ENCODE results near the gene SDF2L1.
"Not testable (repeated sequence)": the region's sequence is repeated elsewhere in the genome, so short reads cannot be mapped to it uniquely, and the experiment has no call there.

Gene SDF2L1

GRCh38 chr22:21641789-21642583, at the start of gene SDF2L1:
Gene SDF2L1 (plus strand): TSS chr22:21642302. CDS start chr22:21642337, 35 bp downstream.
- Histone ChIP-seq H3K9ac (ENCODE audit: low read depth, low read length) (peak within 1 kb of the TSS; percentile 60), H3K4me1 (ENCODE audit: control insufficient read depth, insufficient read depth, low read length) (peaks cover 10% of the 10 kb centered on the region), H3K9me3 (ENCODE audit: control insufficient read depth, insufficient read depth, low read length) (no peaks in the 10 kb centered on the region), H3K27me3 (ENCODE audit: control insufficient read depth, insufficient read depth, low read length) (peaks cover 8% of the 10 kb centered on the region), H3K4me3 (ENCODE audit: low read depth, low read length) (peak within 1 kb of the TSS; percentile 78), H3K36me3 (ENCODE audit: control insufficient read depth, insufficient read depth, low read length) (peaks cover 10% of the 10 kb centered on the region)

- peaks cover 29% of the 10 kb centered on the region for H3K36me3 ChIP-seq (ENCODE audit: control insufficient read depth, insufficient read depth, low read length)
- no peak overlapping the region for H3K9ac ChIP-seq (ENCODE audit: low read depth, low read length)
- no peaks in the 10 kb centered on the region for H3K9me3 ChIP-seq (ENCODE audit: control insufficient read depth, insufficient read depth, low read length)
- H3K4me3 ChIP-seq (ENCODE audit: low read depth, low read length), result no peak overlapping the region
- peaks cover 8% of the 10 kb centered on the region for H3K4me1 ChIP-seq (ENCODE audit: control insufficient read depth, insufficient read depth, low read length)
- H3K27me3 ChIP-seq (ENCODE audit: control insufficient read depth, insufficient read depth, low read length), result no peaks in the 10 kb centered on the region
Observed at GRCh38 chr22:21592422-21592821, 49.7 kb upstream of the SDF2L1 start.

- H3K9me3 ChIP-seq (ENCODE audit: control insufficient read depth, insufficient read depth, low read length), result no peaks in the 10 kb centered on the region
- H3K9ac ChIP-seq (ENCODE audit: low read depth, low read length), result no peak overlapping the region
- peaks cover 27% of the 10 kb centered on the region for H3K36me3 ChIP-seq (ENCODE audit: control insufficient read depth, insufficient read depth, low read length)
- no peak overlapping the region for H3K4me3 ChIP-seq (ENCODE audit: low read depth, low read length)
- H3K4me1 ChIP-seq (ENCODE audit: control insufficient read depth, insufficient read depth, low read length), result peaks cover 6% of the 10 kb centered on the region
- H3K27me3 ChIP-seq (ENCODE audit: control insufficient read depth, insufficient read depth, low read length), result no peaks in the 10 kb centered on the region
Observed at GRCh38 chr22:21593406-21594232, 48.5 kb upstream of the SDF2L1 start.

- no peaks in the 10 kb centered on the region for H3K4me1 ChIP-seq (ENCODE audit: control insufficient read depth, insufficient read depth, low read length)
- no peaks in the 10 kb centered on the region for H3K9me3 ChIP-seq (ENCODE audit: control insufficient read depth, insufficient read depth, low read length)
- H3K27me3 ChIP-seq (ENCODE audit: control insufficient read depth, insufficient read depth, low read length), result no peaks in the 10 kb centered on the region
- peaks cover 27% of the 10 kb centered on the region for H3K36me3 ChIP-seq (ENCODE audit: control insufficient read depth, insufficient read depth, low read length)
- H3K4me3 ChIP-seq (ENCODE audit: low read depth, low read length), result no peak overlapping the region
- no peak overlapping the region for H3K9ac ChIP-seq (ENCODE audit: low read depth, low read length)
Observed at GRCh38 chr22:21594865-21595452, 47.1 kb upstream of the SDF2L1 start.

- H3K4me3 ChIP-seq (ENCODE audit: low read depth, low read length); H3K9me3 ChIP-seq (ENCODE audit: control insufficient read depth, insufficient read depth, low read length); H3K27me3 ChIP-seq (ENCODE audit: control insufficient read depth, insufficient read depth, low read length); H3K4me1 ChIP-seq (ENCODE audit: control insufficient read depth, insufficient read depth, low read length); H3K9ac ChIP-seq (ENCODE audit: low read depth, low read length): not testable (repeated sequence)
- peaks cover 27% of the 10 kb centered on the region for H3K36me3 ChIP-seq (ENCODE audit: control insufficient read depth, insufficient read depth, low read length)
Observed at GRCh38 chr22:21596356-21597135, 45.6 kb upstream of the SDF2L1 start.

- H3K27me3 ChIP-seq (ENCODE audit: control insufficient read depth, insufficient read depth, low read length), result no peaks in the 10 kb centered on the region
- H3K4me3 ChIP-seq (ENCODE audit: low read depth, low read length), result no peak overlapping the region
- no peaks in the 10 kb centered on the region for H3K4me1 ChIP-seq (ENCODE audit: control insufficient read depth, insufficient read depth, low read length)
- H3K9ac ChIP-seq (ENCODE audit: low read depth, low read length), result no peak overlapping the region
- no peaks in the 10 kb centered on the region for H3K9me3 ChIP-seq (ENCODE audit: control insufficient read depth, insufficient read depth, low read length)
- peaks cover 24% of the 10 kb centered on the region for H3K36me3 ChIP-seq (ENCODE audit: control insufficient read depth, insufficient read depth, low read length)
Observed at GRCh38 chr22:21598302-21598701, 43.8 kb upstream of the SDF2L1 start.

- Histone ChIP-seq H3K4me1 (ENCODE audit: control insufficient read depth, insufficient read depth, low read length) (no peaks in the 10 kb centered on the region), H3K27me3 (ENCODE audit: control insufficient read depth, insufficient read depth, low read length) (no peaks in the 10 kb centered on the region), H3K36me3 (ENCODE audit: control insufficient read depth, insufficient read depth, low read length) (peaks cover 14% of the 10 kb centered on the region), H3K4me3 (ENCODE audit: low read depth, low read length) (no peak overlapping the region), H3K9ac (ENCODE audit: low read depth, low read length) (no peak overlapping the region), H3K9me3 (ENCODE audit: control insufficient read depth, insufficient read depth, low read length) (no peaks in the 10 kb centered on the region)
Observed at GRCh38 chr22:21599053-21599893, 42.8 kb upstream of the SDF2L1 start.

- peaks cover 5% of the 10 kb centered on the region for H3K36me3 ChIP-seq (ENCODE audit: control insufficient read depth, insufficient read depth, low read length)
- H3K9ac ChIP-seq (ENCODE audit: low read depth, low read length), result no peak overlapping the region
- H3K4me1 ChIP-seq (ENCODE audit: control insufficient read depth, insufficient read depth, low read length), result no peaks in the 10 kb centered on the region
Observed at GRCh38 chr22:21602579-21602978, 39.5 kb upstream of the SDF2L1 start.

GRCh38 chr22:21603973-21604372, 38.1 kb upstream of the SDF2L1 start:
- H3K9ac ChIP-seq (ENCODE audit: low read depth, low read length), result no peak overlapping the region
- no peaks in the 10 kb centered on the region for H3K27me3 ChIP-seq (ENCODE audit: control insufficient read depth, insufficient read depth, low read length)
- H3K4me3 ChIP-seq (ENCODE audit: low read depth, low read length), result no peak overlapping the region
- H3K36me3 ChIP-seq (ENCODE audit: control insufficient read depth, insufficient read depth, low read length), result peaks cover 5% of the 10 kb centered on the region
- H3K4me1 ChIP-seq (ENCODE audit: control insufficient read depth, insufficient read depth, low read length), result no peaks in the 10 kb centered on the region
- no peaks in the 10 kb centered on the region for H3K9me3 ChIP-seq (ENCODE audit: control insufficient read depth, insufficient read depth, low read length)

More at GRCh38 chr22:21602579-21602978, 39.5 kb upstream of the SDF2L1 start:
- no peak overlapping the region for H3K4me3 ChIP-seq (ENCODE audit: low read depth, low read length)
- no peaks in the 10 kb centered on the region for H3K27me3 ChIP-seq (ENCODE audit: control insufficient read depth, insufficient read depth, low read length)
- no peaks in the 10 kb centered on the region for H3K9me3 ChIP-seq (ENCODE audit: control insufficient read depth, insufficient read depth, low read length)

- peaks cover 7% of the 10 kb centered on the region for H3K36me3 ChIP-seq (ENCODE audit: control insufficient read depth, insufficient read depth, low read length)
- H3K9me3 ChIP-seq (ENCODE audit: control insufficient read depth, insufficient read depth, low read length), result no peaks in the 10 kb centered on the region
- H3K4me1 ChIP-seq (ENCODE audit: control insufficient read depth, insufficient read depth, low read length), result no peaks in the 10 kb centered on the region
- H3K4me3 ChIP-seq (ENCODE audit: low read depth, low read length), result no peak overlapping the region
- no peak overlapping the region for H3K9ac ChIP-seq (ENCODE audit: low read depth, low read length)
- no peaks in the 10 kb centered on the region for H3K27me3 ChIP-seq (ENCODE audit: control insufficient read depth, insufficient read depth, low read length)
Observed at GRCh38 chr22:21605887-21606564, 36.1 kb upstream of the SDF2L1 start.

All from iPS-15b (cell line).